Measurements from ENCODE around the gene STH. TPM values are rescaled to one million over a fixed set of nuclear protein-coding genes. Genes with fewer than 3 reads are reported as not detected.

STH gene
- total and polyA plus RNA-seq, 9 of the 15 experiments (the other 6 are each of a cell fraction or from before 2014, with no cell fraction given), result not detected

- Histone ChIP-seq H4K20me1 (replicated peaks; ENCODE audit: control insufficient read depth, insufficient read depth, low read length) (0 out of 2 replicates have a peak, but pooled peaks cover 2% of the 10 kb centered on the region), H3K27ac (ENCODE audit: extremely low read depth, low read depth, low read length) (no peak overlapping the region), H3K9me1 (ENCODE audit: control insufficient read depth, insufficient read depth, low read length) (peaks cover 3% of the 10 kb centered on the region), H3K36me3 (ENCODE audit: control insufficient read depth, insufficient read depth, low read length) (no peaks in the 10 kb centered on the region), H3K4me1 (replicated peaks in 1 of 2; ENCODE audit: control insufficient read depth in 2 of 2, insufficient read depth in 2 of 2, low read length in 2 of 2) (peaks cover 28 to 36% of the 10 kb centered on the region in 2 experiments), H3K4me3 (no peak overlapping the region), H2AFZ (ENCODE audit: low read depth, low read length) (no peak overlapping the region), H3K27me3 (ENCODE audit: control insufficient read depth in 2 of 2, insufficient read depth in 2 of 2, low read length in 2 of 2) (peaks cover 0 to 4% of the 10 kb centered on the region in 2 experiments; a peak in 1 of 5 replicates), H3K79me2 (ENCODE audit: control insufficient read depth, insufficient read depth, low read length) (no peaks in the 10 kb centered on the region), H3K4me2 (ENCODE audit: insufficient read depth, low read length) (no peak overlapping the region), H3K9me3 (replicated peaks; ENCODE audit: control insufficient read depth, insufficient read depth, low read depth, low read length) (no peaks in the 10 kb centered on the region), H3K9ac (ENCODE audit: insufficient read depth in 1 of 2, low read depth in 2 of 2, low read length in 2 of 2) (peak overlapping the region in 1 of 2 experiments; percentile 28; a peak in 1 of 4 replicates)
- 71% methylated on average over 12 of the region's 12 CpGs for WGBS (ENCODE audit: insufficient coverage, low coverage, missing lambda C conversion rate)
- no peak for ATAC-seq
- in situ Hi-C loops (cut with MboI), result no loop called here
- POLR2A ChIA-PET, result interaction anchor here (1.5 kb wide), 1 partner anchor 14 kb away, joined by 7 read pairs; no protein-coding TSS in a partner anchor
- TF ChIP-seq ZNF561 (CRISPR knock-in tag; conservative IDR thresholded peaks at IDR 0.05) (no peak), KAT7 (CRISPR knock-in tag; IDR thresholded peaks at IDR 0.05; ENCODE audit: borderline replicate concordance) (no peak), BCOR (IDR thresholded peaks at IDR 0.05) (no peak), NFE2 (IDR thresholded peaks at IDR 0.05; ENCODE audit: low read depth) (no peak), ZBTB43 (CRISPR knock-in tag; IDR thresholded peaks at IDR 0.05) (no peak), MTA1 (IDR thresholded peaks at IDR 0.05; ENCODE audit: borderline replicate concordance) (no peak), HOXB6 (CRISPR knock-in tag; IDR thresholded peaks at IDR 0.05; ENCODE audit: borderline replicate concordance) (no peak), CCNT2 (IDR thresholded peaks at IDR 0.05; ENCODE audit: borderline replicate concordance, extremely low read depth, insufficient read length, low read depth, low read length) (no peak), SMAD2 (IDR thresholded peaks at IDR 0.05; ENCODE audit: low read depth, low read length) (no peak), PHB2 (IDR thresholded peaks at IDR 0.05; ENCODE audit: low read depth) (no peak), ATF7 (IDR thresholded peaks at IDR 0.05) (no peak), KDM2B (CRISPR knock-in tag; IDR thresholded peaks at IDR 0.05) (no peak), TCFL5 (CRISPR knock-in tag; conservative IDR thresholded peaks at IDR 0.05) (no peak), SNRNP70 (optimal IDR thresholded peaks at IDR 0.05; ENCODE audit: low read depth, low read length) (no peak), CREB5 (CRISPR knock-in tag; IDR thresholded peaks at IDR 0.05) (no peak), ZNF551 (CRISPR knock-in tag; IDR thresholded peaks at IDR 0.05) (no peak), BHLHE40 (IDR thresholded peaks at IDR 0.05; ENCODE audit: low read length) (no peak), ZNF140 (CRISPR knock-in tag; IDR thresholded peaks at IDR 0.05) (no peak), ESRRB (CRISPR knock-in tag; IDR thresholded peaks at IDR 0.05; ENCODE audit: borderline replicate concordance) (no peak), SRF (CRISPR knock-in tag; IDR thresholded peaks at IDR 0.05) (no peak)
- no TSS peak for BruUV-seq (replicated peaks)
- FAIRE-seq, result no peak
- intact Hi-C loops (cut with micrococcal nuclease), result no loop called here
- DNase-seq (ENCODE audit: extremely low read depth in 1 of 4, low spot score in 3 of 4), result no peak
- CTCF ChIA-PET (ENCODE audit: low intra/inter-chr PET ratio), result no interaction called here
These were observed 25.8 kb upstream of the STH start for GRCh38 chr17:45973099-45973780.

All from K562 (cell line).